HTERT RPE-1 (cell line): ENCODE results near the gene TMEM45B.
"Not testable (repeated sequence)": the region's sequence is repeated elsewhere in the genome, so short reads cannot be mapped to it uniquely, and the experiment has no call there.

Experiments used
- in situ Hi-C: fragments of 300-500 bp; cut with MboI; formaldehyde crosslinking; loops from 4 replicates; pipeline ENCODE4 v1.14.3; 2020; ENCODE audit warnings: low sequenced_read_pairs

The TMEM45B gene

DNA sequence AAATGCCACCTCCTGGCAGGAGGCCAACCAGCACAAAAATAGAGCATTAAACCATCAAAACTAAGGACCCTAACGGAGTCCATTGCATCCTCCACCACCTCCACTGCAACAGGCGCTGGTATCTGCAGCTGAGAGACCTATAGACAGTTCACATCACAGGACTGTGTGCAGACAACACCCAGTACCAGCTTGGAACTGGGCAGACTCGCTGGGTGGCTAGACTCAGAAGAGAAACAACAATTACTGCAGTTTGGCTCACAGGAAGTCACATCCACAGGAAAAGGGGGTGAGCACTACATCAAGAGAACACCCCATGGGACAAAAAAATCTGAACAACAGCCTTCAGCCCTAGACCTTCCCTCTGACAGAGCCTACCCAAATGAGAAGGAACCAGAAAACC lies 11.6 kb upstream of the TMEM45B start:
- in situ Hi-C loops = no loop called here

- in situ Hi-C loops = not testable (repeated sequence)
Observed at GRCh38 chr11:129808241-129808640, 7.4 kb upstream of the TMEM45B start.

GRCh38 chr11:129813231-129813791 lies 2.3 kb upstream of the TMEM45B start:
- in situ Hi-C loops = no loop called here

- in situ Hi-C loops = no loop called here
Observed at GRCh38 chr11:129814244-129815014, 1.2 kb upstream of the TMEM45B start.

- in situ Hi-C loops = no loop called here
Observed at GRCh38 chr11:129817534-129818051, 1.9 kb downstream of the TMEM45B start.

DNA sequence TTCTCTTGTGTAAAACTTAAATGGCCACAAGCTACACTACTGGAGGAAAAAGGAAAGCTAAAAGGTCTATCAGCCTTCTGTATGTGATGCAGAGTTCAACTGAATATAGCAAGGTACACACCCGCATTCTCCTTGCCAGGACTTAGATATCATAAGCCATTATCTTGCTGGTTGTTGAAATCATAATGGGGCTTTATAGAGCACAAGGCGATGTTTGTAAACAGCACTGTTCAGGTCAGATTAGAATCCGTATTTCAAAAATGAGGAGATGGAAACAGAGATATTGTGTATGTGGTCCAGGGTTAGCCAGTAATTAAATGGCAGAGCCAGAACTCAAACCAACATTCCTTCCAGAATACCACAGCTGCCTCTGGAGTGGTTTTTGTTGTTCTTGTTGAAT lies 2.6 kb downstream of the TMEM45B start:
- in situ Hi-C loops = not testable (repeated sequence)

GRCh38 chr11:129819237-129819636 lies 3.6 kb downstream of the TMEM45B start:
- in situ Hi-C loops = no loop called here

GRCh38 chr11:129820228-129820627 lies 4.6 kb downstream of the TMEM45B start:
- in situ Hi-C loops = not testable (repeated sequence)

DNA sequence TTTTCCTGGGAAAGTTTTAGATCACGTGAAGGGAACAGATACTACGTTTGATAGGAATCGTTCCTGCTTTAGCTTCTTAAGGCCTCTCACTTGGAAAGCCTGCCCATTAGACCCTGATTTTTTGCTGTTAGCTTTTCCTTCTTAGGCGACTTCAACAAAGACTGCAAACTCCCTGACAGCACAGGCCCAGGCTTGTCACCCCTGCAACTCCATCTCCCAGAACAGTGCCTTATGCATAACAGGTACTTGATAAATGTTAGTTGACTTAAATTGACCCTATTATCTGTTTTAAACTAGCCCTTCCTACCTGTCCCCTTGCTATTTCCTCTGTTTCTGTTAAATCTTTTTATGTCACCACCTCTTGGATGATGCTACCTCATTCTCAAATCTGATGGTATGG lies 7.6 kb downstream of the TMEM45B start:
- in situ Hi-C loops = not testable (repeated sequence)

- in situ Hi-C loops = not testable (repeated sequence)
Observed at GRCh38 chr11:129823799-129824198, 8.2 kb downstream of the TMEM45B start.

GRCh38 chr11:129825380-129825779 lies 9.7 kb downstream of the TMEM45B start:
- in situ Hi-C loops = no loop called here

DNA sequence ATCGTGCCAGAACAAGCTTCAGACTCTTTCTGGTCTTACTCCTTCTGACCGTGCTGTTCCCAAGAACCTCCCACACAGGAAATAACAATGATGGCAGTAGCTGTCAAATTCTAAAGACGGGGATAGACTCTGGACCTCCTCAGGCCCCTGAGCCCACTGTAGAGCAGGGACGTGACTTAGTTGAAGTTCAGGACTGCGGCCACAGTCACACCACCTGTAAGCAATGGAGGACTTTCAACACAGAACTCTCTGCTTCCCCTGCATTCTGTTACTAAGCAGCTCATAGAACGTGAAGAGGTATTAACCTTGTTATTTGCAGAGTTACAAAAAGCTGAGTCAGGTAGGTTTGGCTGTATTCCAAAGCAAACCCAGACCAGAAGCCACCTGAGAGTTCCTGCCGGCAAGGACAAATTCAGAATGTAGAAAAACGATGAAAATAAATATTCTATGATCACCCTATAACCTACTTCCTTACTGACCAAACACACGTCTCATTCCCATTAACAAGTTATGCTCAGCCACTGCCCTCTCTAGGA lies 12.7 kb downstream of the TMEM45B start:
- in situ Hi-C loops = no loop called here

- in situ Hi-C loops = not testable (repeated sequence)
Observed at GRCh38 chr11:129829497-129829896, 13.8 kb downstream of the TMEM45B start.

DNA sequence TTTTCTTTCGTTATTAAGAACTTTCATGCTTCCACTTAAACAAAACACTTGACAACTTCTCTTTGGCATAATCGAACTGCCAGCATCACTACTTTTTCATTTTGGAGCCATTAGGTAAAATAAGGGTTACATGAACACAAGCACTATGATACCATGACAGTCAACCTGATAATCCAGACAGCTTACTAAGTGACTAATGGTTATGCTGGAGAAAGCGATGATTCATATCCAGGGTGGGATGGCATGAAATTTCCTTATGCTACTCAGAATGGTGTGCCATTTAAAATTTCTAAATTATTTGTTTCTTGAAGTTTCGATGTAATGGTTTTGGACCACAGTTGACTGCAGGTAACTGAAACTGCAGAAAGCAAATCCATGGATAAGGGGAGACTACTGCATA lies 15.6 kb downstream of the TMEM45B start:
- in situ Hi-C loops = not testable (repeated sequence)

GRCh38 chr11:129833260-129833659 lies 17.6 kb downstream of the TMEM45B start:
- in situ Hi-C loops = not testable (repeated sequence)

DNA sequence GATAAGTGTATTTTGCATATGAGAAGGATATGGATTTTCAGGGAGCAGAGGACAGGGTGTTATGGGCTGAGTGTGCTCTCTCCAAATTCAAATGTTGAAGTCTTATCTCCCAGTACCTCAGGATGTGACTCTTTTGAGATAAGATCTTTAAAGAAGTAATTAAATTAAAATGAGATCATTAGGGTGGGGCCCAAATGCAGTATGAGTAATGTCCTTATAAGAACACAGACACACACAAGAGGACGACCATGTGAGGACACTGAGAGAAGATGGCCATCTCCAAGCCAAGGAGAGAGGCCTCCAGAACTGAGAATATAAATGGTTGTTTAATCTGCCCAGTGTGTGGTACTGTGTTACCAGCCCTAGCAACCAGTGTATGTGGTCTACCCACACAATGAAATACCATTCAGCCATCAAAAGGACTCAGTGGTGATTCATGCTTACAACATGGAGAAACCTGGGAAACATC lies 20.8 kb downstream of the TMEM45B start:
- in situ Hi-C loops = not testable (repeated sequence)

DNA sequence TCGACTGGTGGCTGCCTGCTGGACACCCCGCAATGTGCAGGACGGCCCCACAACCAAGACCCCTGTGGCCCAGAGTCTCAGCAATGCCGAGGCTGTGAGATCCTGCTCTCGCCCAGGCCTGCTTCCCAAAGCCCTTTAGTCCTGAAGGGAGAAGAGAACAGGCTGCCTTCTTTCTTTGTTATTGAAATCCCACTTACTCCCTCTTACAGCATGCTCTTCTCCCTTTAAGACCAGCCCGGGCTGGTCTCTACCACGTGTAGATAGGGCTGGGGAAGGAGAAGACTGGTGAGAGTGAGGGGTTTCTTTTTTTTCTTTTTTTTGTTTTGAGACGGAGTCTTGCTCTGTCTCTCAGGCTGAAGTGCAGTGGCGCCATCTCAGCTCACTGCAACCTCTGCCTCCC lies 21.3 kb downstream of the TMEM45B start:
- in situ Hi-C loops = no loop called here

- in situ Hi-C loops = no loop called here
Observed at GRCh38 chr11:129840236-129840635, 24.6 kb downstream of the TMEM45B start.

DNA sequence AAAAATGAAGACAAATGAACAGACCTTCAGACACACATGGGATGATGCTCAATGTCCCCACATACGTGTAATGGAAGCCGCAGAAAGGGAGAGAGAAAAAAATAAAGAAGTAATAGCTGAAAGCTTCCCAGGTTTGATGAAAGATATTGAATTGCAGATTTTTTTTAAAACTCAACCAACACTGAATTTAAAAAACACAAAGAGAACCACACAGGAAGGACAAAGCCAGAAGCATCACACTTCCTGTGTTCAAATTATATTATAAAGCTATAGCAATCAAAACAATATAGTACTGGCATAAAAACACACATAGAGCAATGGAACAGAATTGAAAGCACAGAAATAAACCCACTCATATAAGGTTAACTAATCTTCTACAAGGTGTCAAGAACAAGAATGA lies 26.5 kb downstream of the TMEM45B start:
- in situ Hi-C loops = no loop called here

DNA sequence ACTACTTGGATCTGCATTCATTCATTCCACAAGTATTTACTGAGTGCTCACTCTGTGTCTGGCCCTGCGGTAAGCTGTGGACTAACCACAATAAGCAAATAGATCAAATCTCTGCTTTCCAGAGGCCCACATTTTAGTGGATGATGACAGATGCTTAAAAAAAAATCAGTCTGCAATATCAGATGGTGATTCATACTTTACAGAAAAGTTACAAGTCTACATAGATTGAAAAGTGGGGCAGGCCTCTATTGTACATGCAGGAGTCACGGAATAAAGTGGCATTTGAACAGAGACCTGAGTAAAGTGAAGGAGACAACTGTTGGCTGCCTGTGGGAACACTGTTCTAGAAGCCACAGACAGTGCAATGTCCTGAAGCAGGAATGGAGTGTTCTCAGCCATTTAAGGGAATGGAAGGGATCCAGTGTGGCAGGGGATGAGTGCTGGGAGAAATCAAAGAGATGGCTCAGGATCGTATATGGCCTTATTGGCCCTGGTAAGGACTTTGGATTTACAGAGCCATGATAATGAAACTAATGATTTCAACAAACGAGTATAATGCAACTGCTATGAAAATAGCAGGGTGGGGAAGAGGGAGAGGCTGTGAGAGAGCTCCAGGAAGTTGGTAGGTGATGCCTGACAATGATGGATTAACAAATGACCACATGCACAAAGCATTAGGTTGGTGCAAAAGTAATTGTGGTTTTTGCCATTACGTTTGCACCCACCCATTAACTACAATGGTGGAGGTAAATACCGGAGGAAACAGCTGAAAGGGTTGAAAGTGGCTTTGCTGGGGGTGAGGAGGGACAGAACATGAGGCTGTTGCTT lies 31.1 kb downstream of the TMEM45B start:
- in situ Hi-C loops = no loop called here

GRCh38 chr11:129847361-129847760 lies 31.7 kb downstream of the TMEM45B start:
- in situ Hi-C loops = not testable (repeated sequence)
